GM21390 (cell line): ENCODE measurements around the gene PRR30.

Source experiments
- ATAC-seq: cut with Tn5 transposase; IDR thresholded peaks from one replicate; pipeline ENCODE4 v1.9.1; 2021; ENCODE audit not compliant: unreplicated experiment

Gene PRR30

DNA sequence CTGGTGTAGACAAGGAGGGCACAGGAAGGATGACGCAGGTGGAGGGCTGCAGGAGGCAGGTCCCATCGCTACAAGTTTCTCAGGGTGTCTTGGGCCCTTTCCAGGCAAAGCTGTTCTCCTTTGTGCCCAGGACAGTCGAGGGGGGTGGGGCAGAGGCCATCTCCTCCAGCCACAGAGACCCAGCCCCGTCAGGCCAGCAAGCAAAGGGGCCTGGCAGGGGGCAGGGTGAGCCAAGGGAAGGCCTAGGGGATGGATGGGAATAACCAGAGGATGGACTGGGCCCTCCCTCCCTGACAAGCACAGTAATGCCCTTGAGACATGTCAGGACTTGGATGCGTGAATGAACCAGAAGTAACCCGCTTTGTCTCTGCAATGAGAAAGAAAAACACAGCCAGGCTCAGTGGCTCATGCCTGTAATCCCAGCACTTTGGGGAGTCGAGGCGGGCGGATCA lies 15.9 kb upstream of the PRR30 start:
- no peak for ATAC-seq

DNA sequence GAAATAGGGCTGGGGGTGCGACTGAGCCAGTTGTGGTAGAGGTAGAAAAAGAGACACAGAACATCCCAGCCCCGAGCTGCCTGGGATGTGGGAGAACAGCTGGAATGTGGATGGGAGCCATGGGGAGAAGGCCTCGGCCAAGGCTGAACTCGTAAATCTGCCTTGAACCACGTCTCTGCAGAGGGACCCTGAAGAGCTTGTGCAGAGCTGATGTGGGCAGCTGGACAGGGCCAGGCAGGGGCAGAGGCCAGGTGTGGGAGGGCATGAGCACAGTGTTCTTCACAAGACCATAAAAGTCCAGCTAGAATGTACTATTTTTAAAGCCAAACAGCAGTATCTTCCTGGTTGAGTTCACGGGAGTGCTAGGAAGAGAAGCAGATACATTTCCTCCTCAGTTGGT lies 15.3 kb upstream of the PRR30 start:
- no peak for ATAC-seq

DNA sequence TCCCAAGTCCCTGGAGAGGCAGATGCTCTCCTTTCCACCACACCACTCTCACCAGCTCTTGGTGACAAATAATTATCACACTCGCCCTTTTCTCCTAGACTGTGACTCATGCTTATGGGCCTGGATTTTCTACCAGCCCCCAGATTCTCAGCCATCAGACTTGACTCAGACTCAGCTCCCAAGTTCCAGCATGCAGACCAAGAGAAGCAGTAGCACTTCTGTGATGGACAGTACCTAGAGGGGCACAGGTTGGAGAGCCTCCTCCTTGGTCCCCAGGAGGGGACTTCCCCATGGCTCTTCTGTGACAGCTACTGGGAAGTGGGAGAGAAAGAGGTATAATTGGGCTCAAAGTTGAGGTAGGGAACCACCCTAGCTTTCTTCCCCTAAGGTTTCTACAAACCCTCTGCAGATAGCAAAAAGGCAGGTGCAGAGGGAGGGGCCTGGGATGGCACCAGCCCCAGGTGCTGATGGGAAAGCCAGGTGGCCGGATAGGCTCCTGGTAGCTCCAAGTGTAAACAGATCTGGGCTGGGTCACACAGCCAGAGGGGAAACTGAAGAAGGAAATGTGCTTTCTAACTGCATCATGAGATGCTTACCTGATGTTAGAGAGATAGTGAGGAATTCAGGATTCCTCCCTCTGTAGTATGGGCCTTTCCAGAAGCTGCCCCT lies 13.7 kb upstream of the PRR30 start:
- no peak for ATAC-seq

DNA sequence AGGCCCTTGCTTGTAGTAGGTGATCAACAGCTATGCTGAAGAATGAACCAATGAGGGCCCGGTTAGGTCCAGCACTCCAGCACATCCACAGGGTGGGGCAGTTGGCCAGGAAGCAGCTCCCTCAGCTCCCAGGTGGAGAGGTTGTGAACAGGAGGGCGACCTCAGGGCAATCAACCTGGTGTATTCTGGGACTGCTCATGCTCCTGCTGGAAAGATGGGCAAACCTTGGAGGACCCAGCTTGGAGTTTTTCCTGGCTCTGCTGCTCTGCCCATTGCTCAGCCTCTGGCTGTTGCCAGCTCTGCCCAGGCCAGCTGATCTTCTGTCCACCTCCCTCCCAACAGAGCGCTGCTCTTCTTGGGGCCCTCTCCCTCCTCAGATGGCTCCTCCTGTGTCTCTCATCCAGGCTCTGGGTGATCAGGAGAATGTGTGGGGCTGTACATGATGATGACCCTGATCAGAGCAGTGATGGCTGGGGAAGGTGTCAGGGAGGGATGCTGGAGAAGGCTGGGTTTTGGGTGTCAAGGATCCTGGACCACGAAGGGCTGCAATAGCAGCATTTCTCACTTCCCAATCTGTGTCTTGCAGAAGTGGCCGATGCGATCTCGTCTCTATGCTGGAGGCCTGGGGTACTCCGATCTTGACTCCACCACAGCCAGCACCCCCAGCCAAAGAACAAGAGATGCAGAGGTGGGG lies 13.0 kb upstream of the PRR30 start:
- no peak for ATAC-seq

DNA sequence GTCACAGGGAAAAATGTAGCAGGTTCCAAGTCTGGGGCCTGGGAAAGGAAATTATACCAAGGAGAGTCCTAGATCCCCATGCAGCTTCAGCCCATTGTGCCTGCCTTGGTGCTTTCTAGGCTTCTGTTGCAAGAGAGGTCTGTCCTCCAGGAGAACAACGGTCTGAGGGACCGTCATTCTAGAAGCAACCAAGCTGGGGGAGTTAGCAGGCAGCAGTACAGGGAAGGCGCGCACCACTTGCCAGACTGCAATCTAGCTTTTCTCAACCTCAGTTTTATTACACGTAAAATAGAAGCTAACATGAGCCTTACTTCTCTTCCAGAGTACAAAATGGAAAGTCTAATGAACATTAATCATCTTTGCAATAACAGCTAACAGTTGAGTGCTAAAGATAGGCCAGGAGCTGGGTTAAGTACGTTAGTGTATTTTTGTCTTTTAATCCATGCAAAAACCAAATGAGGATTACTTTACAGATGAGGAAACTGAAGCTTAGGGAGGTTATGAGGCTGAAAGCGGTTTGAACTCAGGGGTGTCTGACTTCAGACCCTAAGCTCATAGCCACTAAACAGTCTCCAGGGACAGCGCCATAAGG lies 11.5 kb upstream of the PRR30 start:
- ATAC-seq = no peak

DNA sequence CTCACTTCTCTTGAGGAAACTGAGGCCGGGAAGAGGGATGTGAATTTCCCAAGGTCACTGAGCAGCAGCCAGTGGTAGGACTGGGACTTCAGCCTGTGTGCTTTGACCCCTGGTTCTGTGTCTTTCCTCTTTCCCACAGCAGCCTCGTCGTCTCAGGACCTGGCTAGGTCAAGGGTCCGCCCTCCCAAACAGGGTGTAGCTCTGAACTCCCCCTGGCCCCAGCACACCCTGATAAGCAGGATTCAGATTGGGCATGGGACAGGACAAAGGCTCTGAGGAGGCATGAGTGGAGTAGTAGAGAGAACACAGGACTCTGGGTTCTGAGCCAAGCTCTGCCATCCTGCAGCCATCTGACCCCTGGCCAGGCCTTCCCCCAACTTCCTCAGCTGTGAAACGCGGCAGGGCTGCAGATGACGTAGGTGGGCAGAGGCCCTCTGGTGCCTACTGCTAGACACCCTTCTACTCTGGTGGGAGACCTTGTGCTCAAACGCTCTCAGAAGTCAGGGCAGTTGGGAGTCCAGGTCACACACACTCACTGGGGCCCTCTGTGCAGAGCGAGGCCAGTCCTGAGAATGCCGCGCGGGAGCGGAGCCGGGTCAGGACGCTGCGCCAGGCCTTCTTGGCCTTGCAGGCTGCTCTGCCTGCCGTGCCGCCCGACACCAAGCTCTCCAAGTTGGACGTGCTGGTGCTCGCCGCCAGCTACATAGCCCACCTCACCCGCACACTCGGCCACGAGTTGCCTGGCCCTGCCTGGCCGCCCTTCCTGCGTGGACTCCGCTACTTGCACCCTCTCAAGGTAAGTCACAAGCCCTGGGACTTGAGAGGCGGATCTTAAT lies 10.6 kb upstream of the PRR30 start:
- ATAC-seq = no peak

DNA sequence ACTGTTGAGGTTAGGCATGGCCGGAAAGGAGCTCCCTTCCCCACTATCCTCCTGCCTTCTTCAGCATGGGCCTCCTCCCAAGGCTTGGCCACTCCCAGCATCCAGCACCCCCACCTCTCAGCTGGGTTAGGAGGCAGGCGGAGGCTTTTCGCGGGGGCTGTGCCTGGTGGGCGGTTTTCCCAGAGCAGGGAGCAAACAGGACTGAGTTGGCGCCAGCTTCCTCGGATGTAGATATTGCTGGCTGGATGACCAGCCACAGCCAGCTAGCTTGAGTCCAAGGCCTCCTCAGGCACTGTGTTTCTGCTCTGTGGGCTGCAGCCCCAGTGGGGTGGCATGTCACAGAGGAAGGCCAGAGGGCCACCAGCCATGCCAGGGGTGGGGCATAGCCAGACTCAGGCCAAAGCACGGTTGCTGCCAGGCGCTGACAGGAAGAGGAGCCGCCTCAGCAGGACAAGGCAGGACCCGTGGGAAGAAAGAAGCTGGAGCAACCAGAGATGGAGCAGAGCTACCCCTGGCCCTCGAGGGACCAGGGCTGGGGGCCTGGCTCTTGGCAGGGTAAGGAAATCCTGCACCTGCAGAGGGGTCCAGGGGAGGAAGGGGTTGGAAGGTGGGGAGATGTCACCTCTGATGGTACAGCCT lies 9.7 kb upstream of the PRR30 start, which contains the start of gene TCF23:
Gene TCF23, plus strand, starts transcription at position 204 of the 639 bp plus-strand sequence. Its CDS starts 130 bp downstream, at position 334.
- ATAC-seq = no peak

DNA sequence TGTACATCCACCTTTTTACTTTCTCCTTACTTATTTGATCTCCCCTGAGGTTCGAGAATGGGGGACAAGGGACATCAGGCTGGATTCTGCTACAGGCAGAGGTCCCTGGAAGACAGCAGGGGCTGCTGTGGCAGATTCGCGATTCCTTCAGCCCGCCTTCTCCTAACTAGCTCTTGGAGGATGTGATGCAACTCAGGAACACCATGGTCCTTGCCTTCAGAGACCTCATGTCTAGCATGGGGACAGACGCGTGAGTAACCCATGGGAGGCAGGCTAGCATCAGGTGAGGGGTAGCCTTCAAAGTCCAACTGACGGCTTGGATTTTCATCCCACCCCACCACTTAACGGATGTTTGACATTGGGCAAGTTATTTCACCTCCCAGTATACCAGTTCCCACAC lies 8.7 kb upstream of the PRR30 start:
- no peak for ATAC-seq

DNA sequence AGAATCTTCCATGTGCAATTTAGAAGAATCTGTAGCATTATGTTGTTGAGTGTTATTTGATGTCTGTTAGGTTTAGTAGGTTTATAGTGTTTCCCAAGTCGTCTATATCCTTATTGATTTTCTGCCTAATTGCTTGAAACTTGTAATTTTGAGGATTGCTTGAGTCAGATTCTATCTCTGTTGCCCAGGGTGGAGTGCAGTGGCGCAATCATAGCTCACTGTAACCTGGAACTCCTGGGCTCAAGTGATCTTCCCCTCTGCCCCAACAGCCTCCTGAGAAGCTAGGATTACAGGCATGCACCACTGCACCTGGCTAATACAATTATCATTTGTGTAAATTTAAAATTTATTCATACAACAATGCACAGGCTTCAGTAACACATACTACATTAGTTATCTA lies 6.5 kb upstream of the PRR30 start:
- no peak for ATAC-seq

DNA sequence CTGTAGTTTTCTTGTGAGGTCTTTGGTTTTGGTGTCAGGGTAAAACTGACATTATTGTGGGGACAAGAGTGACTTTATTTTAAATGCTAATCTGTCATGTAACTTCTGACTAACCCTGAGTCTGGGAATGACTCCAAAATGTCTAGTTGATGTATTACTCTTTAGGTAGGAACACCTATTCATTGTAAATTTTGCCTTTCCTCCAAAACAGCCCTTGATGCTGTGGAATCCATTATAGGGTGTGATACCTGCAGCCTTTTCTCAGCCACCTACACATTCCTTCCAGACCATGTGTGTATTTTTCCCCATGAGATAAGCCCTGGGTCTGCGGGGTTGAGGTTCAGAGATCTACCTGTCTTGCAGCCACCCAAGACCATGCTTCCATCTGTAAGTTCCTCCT lies 4.1 kb upstream of the PRR30 start:
- ATAC-seq = no peak

DNA sequence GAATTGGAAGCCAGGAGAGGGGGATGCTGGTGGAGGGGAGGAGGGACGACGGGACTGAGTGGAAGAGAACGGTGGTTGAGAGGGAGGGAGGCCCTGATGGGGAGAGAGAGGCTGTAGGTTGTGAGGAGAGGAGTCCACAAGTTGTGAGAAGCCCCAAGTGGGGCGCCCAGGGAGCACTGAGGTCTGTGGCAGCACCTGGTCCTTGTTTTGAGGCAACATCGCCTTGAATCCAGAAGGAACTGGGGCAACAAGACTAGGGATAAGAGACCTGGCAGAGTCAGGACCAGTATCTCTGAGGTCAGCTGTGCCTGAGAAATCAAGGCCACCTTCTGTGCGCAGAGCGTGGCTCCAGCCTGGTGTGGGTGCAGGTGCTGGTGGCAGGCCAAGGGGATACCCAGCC lies 1.1 kb downstream of the PRR30 start:
- ATAC-seq = no peak

DNA sequence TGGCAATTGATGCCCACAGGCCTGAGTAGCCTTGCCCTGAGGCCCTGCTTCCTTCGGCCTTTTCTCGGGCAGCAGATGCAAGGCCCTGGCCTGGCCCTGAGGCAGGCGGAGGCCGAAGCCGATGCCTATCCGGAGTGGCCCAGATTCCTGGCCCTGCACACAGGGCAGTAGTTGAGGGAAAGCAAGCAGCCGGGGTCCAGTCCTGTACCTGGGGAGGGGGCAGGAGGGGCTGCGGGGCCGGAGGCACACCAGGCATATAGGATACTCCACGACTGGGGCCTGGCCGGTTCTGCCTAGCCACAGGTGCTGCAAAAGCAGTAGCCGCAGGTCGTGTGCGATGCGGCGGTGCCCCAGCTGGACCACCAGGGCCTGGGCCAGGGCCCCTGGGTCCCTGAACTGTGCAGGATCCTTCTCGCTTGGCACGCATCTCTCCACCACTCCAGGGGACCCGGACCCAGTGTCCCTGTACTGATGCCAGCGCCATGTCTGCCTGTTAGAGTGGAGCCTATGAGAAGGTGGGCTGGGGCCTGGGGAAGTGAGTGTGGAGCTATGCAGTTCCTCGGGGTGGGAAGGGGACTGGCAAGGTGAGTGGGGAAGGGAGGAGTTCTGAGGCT lies 1.8 kb downstream of the PRR30 start:
- ATAC-seq = no peak

DNA sequence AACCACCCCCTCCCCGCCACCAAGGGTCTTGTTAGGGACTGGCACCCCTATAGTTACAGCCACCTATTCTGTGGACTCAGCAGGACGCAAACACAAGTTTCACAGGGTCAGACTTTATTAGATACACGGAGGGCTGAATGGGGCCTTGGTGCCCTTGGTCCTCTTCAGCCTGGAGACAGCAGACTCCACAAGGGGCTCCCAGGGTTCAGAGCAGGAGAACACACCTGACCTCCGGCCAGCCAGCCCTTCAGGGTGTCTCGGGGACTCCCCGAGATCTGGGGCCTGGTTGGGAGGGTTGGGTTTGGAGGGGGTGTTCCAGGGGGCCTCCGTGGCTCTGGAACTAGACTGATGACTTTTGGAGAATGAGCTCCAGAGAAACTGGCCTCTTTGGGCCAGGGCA lies 2.5 kb downstream of the PRR30 start:
- ATAC-seq = no peak

DNA sequence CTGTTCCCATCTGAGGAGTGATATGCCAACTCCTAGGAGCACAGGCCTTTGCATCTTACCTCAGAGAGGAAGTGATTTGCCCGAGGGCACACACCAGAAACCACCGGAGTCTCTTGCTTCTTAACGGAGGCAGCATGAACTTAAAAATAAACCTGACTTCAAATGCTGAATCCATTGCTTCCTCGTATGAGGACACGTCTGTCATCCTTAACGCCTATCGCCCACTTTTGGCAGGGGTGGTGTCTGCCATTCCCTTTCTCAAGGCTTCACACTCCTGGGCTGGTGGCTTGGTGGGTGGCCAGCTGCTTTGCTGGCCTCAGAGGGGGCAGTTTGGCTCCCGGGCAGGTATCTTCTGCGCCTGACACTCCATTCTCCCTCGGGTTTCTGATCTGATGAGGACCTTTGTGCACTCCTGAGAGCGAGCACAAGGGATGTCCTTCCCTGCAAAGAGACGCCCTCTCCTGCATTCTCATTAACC lies 3.7 kb downstream of the PRR30 start:
- ATAC-seq = no peak

DNA sequence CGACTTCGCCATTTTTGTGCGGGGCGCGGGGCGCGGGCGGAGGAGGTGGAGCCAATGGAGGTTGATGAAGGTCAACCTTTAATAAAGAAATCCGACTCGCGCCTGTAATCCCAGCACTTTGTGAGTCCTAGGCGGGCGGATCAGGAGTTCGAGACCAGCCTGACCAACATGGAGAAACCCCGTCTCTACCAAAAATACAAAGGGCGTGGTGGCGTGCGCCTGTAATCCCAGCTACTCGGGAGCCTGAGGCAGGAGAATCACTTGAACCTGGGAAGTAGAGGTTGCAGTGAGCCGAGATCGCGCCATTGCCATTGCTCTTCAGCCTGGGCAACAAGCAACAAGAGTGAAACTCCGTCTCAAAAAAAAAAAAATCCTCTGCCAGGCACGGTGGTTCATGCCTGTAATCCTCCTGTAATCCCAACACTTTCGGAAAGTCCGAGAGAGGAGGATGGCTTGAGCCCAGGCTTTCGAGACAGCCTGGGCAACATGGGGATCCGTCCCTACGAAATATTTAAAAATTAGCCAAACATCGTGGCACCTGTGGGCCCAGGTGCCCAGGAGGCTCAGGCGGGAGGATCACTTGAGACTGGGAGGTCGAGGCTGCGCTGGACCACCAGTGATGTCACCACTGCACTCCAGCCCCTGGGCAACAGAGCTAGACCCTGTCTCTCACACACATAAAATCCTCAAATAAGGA lies 4.3 kb downstream of the PRR30 start:
- ATAC-seq = no peak

DNA sequence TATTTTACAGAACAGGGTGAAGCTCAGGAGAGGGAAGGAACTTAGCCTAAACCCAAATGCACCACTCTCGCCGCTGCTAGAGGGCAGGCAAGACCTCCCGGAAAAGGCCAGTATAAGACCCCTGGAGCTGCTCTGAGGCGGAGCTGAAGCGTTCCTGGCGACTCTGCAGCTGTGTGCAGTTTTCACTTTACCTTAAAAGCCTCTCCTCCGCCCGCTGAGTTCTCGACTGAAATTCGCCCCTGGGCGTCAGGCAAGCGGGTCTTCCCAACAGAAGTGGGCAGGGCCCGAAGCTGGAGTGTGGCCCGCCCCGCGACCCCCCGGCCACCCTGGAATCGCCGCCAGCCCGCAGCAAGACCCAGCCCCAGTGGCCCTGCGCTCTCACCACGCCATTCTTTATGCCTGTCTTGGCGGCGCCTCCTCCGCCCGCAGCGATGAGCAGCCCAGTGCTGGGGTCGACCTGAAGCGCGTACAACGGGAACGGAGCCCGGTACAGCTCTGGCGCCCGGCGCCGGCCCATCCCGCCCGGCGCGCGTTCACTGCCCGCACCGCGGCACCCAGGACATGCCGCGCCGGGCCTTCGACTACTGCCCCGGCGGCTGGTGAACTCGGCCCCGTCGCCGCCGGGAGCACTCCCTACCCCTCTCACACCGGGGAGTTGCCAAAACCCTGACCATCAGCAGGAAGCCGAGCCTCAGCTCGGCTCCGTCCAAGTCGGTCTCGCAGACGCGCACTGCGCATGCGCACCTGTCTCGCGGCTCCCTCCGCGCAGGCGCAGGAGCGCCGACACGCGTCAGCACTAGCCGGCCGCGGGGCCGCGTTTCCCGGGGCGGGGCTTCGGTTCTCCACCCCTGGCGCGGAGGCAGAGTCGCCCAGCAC lies 5.1 kb downstream of the PRR30 start, which contains the start of gene PREB:
Gene PREB, minus strand, starts transcription at position 732 of the 876 bp plus-strand sequence. Its CDS starts 215 bp downstream, at position 517.
- peak; percentile 89 for ATAC-seq

DNA sequence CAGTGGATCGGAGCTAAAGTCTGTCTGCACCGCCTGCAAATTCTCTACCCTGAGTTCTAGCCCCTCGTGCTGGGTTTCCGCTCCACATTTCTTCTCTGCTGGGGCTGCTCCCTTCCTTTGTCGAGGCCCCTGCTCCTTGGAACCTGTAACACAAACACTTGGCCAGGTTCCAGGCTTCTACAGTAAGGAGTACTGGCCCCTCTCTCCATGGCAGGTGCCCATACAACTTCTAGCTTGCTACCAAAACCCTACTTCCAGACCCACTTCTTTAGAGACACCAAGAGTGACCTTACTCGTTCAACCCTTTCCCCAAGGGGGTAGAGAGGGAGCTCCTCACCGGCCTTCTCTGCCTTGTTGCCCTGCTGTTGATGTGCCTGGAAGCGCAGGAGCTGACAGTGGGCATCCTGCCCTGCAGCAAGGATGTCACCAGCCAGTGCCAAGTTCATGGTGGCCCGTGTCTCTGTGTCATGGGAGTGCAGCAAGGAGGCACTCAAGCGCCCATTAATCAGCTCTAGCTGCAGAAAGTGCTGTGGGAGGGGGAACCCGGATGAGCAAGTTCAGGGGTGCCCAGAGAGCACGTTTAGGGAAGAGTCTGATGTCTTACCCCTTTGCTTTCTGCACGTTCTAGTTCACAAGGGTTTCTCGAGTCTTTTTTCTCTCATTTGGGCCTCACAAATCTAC lies 5.9 kb downstream of the PRR30 start:
- no peak for ATAC-seq

DNA sequence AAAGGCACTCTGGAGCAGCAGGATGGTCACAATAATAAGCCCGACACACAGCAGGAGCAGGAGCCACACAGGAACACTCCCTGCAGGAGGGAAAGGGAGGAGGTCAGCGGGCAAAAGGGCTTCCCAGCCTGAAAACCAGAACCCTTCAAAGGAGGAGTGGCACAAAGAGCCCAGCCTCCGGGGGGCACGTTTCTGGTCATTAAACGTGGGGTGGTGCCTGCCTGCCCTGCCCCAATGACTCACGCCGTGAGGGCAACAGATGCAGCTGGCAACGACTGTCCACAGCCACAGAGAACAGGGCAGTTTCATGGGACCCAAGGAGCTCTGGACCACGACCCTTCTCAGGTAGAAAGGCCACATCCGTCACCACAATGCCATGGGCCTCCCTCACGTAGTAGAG lies 7.8 kb downstream of the PRR30 start:
- no peak for ATAC-seq
